ENCODE results near the gene STRAP.
A peak's percentile ranks its signal among the peaks of the same experiment; 100 is the strongest.
"Not testable (repeated sequence)": the region's sequence is repeated elsewhere in the genome, so short reads cannot be mapped to it uniquely, and the experiment has no call there.

The STRAP gene

GRCh38 chr12:15868186-15868585 lies 14.0 kb upstream of the STRAP start:
- no peak for DNase-seq (ENCODE audit: low read depth in 2 of 2)

DNA sequence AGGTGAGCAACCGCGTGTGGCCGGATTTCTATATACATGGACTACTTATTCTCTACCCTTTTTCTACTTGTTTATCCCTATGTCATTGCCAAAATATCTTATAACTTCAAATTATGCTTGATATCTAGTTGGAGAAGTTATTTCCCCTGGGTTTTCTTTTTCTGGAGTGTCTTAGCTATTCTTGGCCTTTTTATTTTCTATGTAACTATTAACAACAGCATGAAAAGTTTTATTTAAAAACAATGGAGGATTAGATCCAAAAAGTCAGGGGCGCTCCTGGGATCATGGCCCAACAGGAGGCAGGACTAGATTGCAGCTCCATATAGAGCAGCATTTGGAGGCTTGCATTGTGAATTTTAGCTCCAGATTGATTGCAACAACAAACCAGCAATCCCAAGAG lies 8.6 kb upstream of the STRAP start:
- DNase-seq (ENCODE audit: low read depth in 2 of 2) = no peak

GRCh38 chr12:15874556-15875145 lies 7.5 kb upstream of the STRAP start:
- not testable (repeated sequence) for DNase-seq (ENCODE audit: low read depth in 2 of 2)

DNA sequence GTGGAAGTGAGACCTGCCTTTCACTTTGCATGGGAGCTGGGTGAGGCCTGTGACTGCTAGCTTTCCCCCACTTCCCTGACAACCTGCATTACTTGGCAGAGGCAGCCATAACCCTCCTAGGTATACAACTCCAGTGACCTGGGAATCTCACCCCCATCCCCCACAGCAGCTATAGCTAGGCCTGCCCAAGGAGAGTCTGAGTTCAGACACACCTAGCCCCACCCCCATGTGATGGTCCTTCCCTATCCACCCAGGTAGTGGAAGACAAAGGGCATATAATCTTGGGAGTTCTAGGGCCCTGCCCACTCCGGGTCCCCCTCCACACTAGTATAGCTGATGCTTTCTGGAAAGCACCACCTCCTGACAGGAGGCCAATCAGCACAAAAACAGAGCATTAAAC lies 6.3 kb upstream of the STRAP start:
- DNase-seq (ENCODE audit: low read depth in 2 of 2) = no peak

GRCh38 chr12:15879413-15879812 lies 2.8 kb upstream of the STRAP start:
- DNase-seq (ENCODE audit: low read depth in 2 of 2) = no peak

GRCh38 chr12:15880721-15881120 lies 1.5 kb upstream of the STRAP start:
- DNase-seq (ENCODE audit: low read depth in 2 of 2) = no peak

- no peak for DNase-seq (ENCODE audit: low read depth in 2 of 2)
Measured at GRCh38 chr12:15883536-15883935, 1.3 kb downstream of the STRAP start.

GRCh38 chr12:15886372-15887042 lies 4.3 kb downstream of the STRAP start:
- DNase-seq (ENCODE audit: low read depth in 2 of 2) = no peak

DNA sequence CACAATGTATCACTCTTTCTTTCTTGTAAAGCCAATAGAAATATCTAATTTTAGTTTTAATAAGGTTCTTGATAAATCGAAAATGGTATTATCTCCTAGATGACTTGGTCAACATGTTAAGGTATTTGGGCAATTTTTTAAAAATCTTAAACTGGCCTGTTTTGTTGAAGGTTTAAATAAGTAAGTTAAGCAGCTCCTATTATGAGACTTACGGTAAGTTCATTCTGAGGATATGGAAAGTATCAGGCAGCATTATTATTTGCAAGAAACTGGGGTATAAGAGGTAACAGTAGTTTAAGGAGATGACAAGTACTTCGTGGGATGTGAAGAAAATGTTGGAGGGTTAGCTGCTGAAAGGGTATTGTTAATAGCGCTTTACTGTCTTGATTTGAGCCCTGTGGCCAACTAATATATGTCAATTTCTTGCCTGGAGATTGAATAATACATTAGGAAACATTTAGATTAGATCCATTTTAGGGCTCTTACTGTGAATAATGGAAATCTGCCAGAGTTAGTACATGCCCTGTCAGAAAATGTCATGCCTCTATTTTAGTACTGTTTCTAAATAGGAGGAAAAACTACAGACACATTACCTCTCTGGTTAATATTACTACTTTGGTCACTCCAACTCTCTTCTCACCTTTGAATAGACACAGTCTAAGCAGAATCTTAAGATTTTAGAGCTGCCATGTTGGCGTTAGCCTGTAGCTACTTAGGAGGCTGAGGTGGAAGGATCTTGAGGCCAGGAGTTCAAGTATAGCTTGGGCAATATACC lies 5.0 kb downstream of the STRAP start:
- no peak for DNase-seq (ENCODE audit: low read depth in 2 of 2)

DNA sequence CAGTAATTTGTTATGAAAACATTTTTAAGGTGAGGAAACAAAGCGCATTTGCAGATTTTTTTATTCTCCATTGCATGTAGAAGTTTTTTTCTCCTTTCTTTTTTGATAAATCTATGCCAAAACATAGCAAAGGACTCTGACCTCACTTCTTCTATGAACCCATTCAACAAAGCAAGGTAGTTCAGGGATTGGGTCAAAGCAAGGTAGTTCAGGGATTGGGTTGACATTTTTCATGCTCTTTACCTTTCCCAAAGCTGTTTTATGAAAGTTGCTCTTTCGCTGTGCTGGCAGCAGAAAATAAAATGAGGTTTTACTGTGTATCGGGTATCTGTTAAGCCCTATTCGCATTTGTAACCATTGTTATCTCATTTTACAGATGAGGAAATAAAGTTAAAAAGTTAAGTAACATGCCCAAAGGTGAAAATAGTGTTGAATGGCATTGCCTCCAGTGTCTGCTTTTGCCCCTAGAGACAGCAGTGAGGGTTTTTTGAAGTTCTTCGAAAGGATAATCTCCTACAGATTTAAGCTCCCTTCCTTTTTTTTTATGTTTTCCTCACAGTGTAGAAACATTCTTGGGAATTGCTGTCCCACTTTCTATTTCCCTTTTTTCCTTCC lies 10.6 kb downstream of the STRAP start:
- no peak for DNase-seq (ENCODE audit: low read depth in 2 of 2)

GRCh38 chr12:15893260-15893659 lies 11.1 kb downstream of the STRAP start:
- DNase-seq (ENCODE audit: low read depth in 2 of 2) = no peak

GRCh38 chr12:15896867-15897266 lies 14.7 kb downstream of the STRAP start:
- no peak for DNase-seq (ENCODE audit: low read depth in 2 of 2)

DNA sequence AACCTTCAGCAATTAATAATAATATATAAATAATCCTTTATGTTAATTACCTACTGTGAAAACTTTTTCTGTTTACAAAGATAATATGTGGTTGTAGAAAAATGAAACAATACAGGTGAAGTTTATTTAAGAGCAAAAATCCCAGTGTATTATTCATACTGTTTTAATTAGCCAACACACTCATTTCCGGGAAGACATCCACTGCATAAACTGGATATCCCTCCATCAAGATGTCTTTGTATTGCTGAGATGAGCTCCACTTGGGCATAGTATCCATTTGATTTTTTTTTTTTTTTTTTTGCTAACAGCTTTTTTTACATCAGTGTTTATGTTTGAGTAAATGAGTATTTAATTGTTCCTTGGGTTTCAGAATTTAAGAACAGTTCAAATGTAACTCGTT lies 15.2 kb downstream of the STRAP start:
- DNase-seq (ENCODE audit: low read depth in 2 of 2) = no peak

- no peak for DNase-seq (ENCODE audit: low read depth in 2 of 2)
Measured at GRCh38 chr12:15899282-15899870, 17.2 kb downstream of the STRAP start.

- no peak for DNase-seq (ENCODE audit: low read depth in 2 of 2)
Measured at GRCh38 chr12:15904378-15904920, 22.3 kb downstream of the STRAP start.

- no peak for DNase-seq (ENCODE audit: low read depth in 2 of 2)
Measured at GRCh38 chr12:15910468-15910863, 28.3 kb downstream of the STRAP start.

GRCh38 chr12:15910864-15911721 lies 28.9 kb downstream of the STRAP start, which contains the start of gene DERA:
DERA (plus strand) TSS chr12:15911332; CDS start chr12:15911384, 52 bp downstream.
- peak; percentile 23 to 47 for DNase-seq (ENCODE audit: low read depth in 2 of 2)

DNA sequence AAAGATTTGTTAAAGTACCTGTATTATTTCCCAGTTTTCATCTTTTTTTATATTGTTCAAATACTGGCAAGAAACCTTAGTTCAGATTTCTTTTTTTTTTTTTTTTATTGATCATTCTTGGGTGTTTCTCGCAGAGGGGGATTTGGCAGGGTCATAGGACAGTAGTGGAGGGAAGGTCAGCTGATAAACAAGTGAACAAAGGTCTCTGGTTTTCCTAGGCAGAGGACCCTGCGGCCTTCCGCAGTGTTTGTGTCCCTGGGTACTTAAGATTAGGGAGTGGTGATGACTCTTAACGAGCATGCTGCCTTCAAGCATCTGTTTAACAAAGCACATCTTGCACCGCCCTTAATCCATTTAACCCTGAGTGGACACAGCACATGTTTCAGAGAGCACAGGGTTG lies 29.7 kb downstream of the STRAP start:
- DNase-seq (ENCODE audit: low read depth in 2 of 2) = not testable (repeated sequence)

- DNase-seq (ENCODE audit: low read depth in 2 of 2) = not testable (repeated sequence)
Measured at GRCh38 chr12:15914131-15914530, 31.9 kb downstream of the STRAP start.

- no peak for DNase-seq (ENCODE audit: low read depth in 2 of 2)
Measured at GRCh38 chr12:15918066-15918465, 35.9 kb downstream of the STRAP start.

DNA sequence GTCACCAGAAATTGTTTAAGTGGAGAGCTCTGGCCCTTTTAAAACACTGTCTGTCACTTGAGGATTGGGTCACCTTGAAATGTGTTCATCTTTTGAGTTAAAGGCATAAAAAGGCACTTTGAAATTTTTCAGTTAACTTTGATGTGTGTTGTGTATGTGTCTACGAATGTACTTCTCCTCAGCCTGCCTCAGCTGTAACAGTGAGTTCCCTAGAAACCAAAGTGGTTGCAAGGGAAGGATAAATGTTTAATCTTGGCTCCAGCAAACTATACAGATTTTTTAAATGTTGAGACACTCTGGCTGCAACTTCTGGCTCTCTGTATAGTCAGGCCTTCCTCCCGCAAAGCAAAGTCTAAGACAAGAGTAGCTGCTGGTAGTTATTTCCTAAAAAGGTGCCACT lies 37.2 kb downstream of the STRAP start:
- no peak for DNase-seq (ENCODE audit: low read depth in 2 of 2)
